Measurements from ENCODE around the gene SLFN5.
"Not testable (repeated sequence)": the region's sequence is repeated elsewhere in the genome, so short reads cannot be mapped to it uniquely, and the experiment has no call there.

The SLFN5 gene

GRCh38 chr17:35243561-35244340 is 879 bp downstream of the SLFN5 start:
- no peak for DNase-seq

DNA sequence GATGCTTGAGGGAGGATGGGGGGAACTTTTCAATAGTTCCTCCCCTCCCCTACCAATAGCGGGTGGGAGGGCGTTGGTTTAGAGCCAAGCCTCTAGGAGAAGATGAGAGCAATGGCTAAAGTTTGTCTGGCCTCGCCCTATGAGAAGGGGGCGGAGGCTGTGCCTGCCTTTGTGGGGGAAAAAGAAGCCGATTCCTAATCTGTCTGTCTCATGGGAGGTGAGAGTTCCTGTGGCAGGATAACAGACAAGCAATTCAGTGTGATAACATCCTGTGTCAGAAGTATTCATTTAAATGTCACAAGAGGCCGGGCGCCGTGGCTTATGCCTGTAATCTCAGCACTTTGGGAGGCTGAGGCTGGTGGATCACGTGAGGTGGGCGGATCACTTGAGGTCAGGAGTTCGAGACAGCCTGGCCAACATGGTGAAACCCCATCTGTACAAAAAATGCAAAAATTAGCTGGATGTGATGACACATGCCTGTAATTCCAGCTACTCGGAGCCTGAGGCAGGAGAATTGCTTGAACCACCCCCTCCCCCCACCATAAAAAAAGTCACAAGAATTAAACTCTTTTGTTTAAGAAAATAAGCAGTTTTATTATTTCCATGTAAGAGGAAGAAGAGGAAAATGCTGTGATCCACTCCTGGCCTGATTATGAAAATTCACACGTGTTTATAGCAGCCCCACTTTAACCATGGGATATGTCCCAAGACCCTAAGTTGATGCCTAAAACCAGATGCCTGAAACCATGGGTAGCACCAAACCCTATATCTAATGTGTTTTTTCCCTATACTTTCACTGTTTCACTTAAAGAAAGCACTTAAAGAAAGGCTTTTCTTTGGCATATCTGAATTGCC is 1.7 kb downstream of the SLFN5 start:
- no peak for DNase-seq

DNA sequence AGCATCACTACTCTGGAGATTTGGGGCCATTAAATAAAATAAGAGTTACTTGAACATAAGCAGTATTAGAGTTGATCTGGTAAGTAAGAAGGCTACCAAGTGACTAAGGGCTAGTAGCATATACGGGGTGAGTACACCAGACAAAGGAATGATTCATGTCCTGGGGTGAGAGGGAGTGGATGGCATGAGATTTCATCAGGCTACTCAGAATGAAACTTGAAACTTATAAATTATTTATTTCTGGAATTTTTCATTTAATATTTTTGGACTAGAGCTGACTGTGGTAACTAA is 2.3 kb downstream of the SLFN5 start:
- no peak for DNase-seq

DNA sequence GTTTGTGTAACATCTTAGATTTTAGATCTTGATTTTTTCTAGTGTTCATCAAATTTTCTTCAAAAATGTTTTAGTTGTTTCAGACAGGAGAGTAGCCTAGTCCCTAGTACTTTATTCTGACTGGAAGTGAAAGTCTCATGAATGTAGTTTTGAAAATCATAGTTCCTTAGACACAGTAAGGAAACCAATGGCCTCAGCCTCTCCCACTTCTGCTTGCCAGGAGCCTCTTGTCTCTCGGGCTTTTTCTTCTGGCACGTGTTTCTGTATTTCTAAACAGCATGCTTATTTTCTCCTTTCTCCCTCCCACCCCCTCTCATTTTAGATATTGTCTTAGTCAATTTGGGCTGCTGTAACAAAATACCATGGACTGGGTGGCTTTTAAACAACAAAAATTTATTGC is 9.8 kb downstream of the SLFN5 start:
- DNase-seq, result no peak

GRCh38 chr17:35254107-35254773 is 11.4 kb downstream of the SLFN5 start:
- DNase-seq, result no peak

DNA sequence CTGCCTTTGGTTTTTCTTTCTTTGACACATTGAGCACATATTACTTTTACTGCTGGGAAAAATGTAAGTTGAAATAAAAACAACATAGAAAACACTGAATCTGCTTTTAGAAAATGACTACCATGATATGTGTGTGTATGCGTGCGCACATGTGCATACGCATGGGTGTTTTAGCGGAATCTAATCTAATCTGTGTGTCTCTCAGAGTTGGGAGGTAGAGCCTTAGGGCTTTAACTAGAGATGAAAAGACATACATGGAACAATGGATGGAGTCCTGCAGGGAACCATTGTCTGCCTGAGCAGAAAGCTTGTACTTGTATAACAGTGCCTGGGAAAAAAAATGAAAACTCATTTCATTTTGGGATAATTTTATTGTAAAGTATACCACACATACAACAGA is 12.4 kb downstream of the SLFN5 start:
- DNase-seq, result no peak

GRCh38 chr17:35256629-35257028 is 13.8 kb downstream of the SLFN5 start:
- DNase-seq, result no peak

GRCh38 chr17:35257208-35257659 is 14.4 kb downstream of the SLFN5 start:
- DNase-seq, result no peak

- no peak for DNase-seq
These were observed 16.1 kb downstream of the SLFN5 start for GRCh38 chr17:35259001-35259400.

DNA sequence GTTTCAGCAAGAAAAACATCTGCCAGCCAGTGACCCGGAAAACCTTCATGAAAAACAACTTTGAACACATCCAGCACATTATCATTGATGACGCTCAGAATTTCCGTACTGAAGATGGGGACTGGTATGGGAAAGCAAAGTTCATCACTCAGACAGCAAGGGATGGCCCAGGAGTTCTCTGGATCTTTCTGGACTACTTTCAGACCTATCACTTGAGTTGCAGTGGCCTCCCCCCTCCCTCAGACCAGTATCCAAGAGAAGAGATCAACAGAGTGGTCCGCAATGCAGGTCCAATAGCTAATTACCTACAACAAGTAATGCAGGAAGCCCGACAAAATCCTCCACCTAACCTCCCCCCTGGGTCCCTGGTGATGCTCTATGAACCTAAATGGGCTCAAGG is 22.2 kb downstream of the SLFN5 start:
- no peak for DNase-seq

DNA sequence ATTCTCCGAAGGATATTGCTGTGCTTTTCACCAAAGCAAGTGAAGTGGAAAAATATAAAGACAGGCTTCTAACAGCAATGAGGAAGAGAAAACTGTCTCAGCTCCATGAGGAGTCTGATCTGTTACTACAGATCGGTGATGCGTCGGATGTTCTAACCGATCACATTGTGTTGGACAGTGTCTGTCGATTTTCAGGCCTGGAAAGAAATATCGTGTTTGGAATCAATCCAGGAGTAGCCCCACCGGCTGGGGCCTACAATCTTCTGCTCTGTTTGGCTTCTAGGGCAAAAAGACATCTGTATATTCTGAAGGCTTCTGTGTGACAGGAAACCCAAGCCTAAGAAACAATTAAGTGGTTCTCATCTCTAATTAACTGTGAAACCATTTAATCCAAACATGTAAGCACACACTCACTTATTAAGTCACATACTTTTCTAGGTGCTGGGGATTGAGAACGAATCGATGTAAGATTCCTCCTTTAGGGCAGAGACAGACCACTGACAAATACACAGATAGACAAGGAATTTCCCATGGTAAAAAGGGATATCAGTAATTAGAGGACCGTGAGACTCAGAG is 22.8 kb downstream of the SLFN5 start:
- DNase-seq, result no peak

- DNase-seq, result not testable (repeated sequence)
These were observed 31.5 kb downstream of the SLFN5 start for GRCh38 chr17:35274167-35275066.

GRCh38 chr17:35278454-35278853 is 35.6 kb downstream of the SLFN5 start:
- DNase-seq, result not testable (repeated sequence)

DNA sequence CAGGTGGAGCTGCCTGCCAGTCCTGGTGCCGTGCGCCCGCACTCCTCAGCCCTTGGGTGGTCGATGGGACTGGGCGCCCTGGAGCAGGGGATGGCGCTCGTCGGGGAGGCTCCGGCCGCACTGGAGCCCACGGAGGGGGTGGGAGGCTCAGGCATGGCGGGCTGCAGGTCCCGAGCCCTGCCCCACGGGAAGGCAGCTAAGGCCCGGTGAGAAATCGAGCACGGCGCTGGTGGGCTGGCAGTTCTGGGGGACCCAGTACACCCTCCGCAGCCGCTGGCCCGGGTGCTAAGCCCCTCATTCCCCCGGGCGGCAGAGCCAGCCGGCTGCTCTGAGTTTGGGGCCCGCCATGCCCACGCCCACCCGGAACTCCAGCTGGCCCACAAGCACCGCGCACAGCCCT is 36.0 kb downstream of the SLFN5 start:
- DNase-seq, result not testable (repeated sequence)

GRCh38 chr17:35283767-35284166 is 40.9 kb downstream of the SLFN5 start:
- no peak for DNase-seq

DNA sequence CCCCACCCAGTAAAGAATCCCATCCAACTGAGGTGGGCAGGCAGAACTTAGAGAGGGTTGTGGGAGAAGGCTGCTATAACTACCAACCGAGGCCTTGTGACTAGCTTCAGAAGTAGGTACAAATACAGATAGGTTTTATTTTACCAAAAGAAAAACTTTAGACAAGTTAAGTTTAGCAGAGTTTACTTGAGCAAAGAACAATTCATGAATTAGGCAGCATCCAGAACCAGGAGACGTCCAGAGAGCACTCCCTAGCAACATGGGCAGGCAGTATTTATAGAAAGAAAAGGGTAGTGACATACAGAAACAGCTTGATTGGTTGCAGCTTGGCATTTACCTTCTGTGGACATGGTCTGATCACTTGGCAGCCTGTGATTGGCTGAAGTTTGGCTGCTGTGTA is 42.1 kb downstream of the SLFN5 start:
- no peak for DNase-seq

DNA sequence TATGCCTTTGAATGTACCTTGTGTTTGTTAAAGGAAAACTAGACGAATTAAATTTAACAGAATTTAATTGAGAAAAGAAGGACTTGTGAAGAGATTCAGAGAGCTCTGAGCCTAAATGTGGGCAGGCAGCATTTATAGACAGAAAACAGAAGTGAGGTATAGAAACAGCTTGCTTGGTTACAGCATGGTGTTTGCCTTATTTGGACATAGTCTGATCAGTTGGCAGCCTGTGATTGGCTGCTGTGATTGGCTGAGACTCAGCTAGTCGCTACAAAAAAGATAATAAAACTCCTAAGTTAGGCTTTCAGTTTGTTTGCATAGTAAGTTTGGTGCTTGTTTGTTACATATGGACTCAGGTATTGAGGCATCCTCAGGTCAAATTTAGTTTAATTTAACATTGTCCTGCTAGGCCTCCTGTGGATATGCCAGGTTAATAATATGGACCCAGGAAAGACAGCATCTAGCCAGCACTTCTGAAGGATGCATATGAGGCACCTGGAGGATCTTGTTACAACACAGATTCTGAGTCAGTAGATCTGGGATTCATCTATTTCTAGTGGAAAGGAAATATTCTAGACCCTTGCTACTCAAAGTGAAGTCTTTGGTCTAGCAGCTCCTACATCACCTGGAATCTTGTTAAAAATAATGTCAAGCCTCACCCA is 43.4 kb downstream of the SLFN5 start:
- DNase-seq, result no peak

- DNase-seq, result no peak
These were observed 44.5 kb downstream of the SLFN5 start for GRCh38 chr17:35287286-35287811.

GRCh38 chr17:35289222-35289621 is 46.4 kb downstream of the SLFN5 start:
- no peak for DNase-seq

GRCh38 chr17:35291802-35292201 is 48.9 kb downstream of the SLFN5 start:
- no peak for DNase-seq

DNA sequence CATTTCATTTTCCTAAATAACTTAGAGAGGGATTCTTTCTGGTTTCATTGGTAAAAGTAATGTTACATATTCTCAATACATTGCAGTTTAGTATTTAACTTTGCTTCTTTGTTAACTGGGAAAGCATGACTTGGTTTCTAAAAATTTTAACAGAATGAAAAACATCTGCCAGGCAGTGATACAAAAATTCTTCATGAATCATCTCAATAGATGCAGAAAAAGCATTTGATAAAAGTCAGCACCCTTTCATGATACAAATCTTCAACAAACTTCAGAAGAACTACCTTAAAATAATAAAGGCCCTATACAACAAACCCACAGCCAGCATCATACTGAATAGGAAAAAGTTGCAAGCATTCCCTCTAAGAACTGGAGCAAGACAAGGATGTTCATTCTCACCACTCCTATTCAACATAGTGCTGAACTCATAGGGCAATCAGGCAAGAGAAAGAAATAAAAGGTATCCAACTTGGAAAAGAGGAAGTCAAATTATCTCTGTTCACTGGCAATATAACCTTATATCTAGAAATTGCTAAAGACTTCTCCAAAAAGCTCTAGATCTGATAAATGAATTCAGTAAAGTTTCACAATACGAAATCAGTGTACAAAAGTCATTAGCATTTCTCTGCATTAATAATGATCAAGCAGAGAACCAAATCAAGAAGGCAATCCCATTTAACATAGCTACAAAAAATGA is 50.4 kb downstream of the SLFN5 start:
- DNase-seq, result no peak
